Measurements from ENCODE around the gene TLNRD1. TPM values are rescaled to one million over a fixed set of nuclear protein-coding genes. Genes with fewer than 3 reads are reported as not detected.

The TLNRD1 gene
- total RNA-seq, 2 donors from 2014 or later: 9.2 to 19.5 TPM

DNA sequence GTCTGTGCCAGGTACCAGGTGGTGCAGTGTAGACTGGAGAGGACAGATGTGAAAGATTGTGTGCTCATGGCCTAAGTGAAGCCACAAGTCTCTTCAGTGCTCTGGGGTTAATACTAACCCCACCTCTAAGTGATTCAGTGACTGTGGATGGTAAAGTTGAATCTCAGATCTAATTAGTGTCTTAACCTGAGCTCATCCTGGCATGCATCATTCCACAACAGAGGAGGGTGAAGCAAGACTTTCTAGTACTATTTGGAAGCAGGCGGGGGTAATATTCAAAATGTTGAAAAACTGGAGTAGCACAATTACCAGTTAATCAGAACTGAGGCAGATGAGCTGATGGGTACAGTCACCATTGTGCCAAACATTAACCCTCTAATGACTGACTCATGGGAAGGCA is 8.3 kb upstream of the TLNRD1 start:
- ATAC-seq (no peak), DNase-seq (no peak)
- intact Hi-C loops (cut with DNase I): loop anchor here in 1 of 2 donors (10.0 kb wide), 1 partner anchor 112 kb away; no protein-coding TSS in a partner anchor

DNA sequence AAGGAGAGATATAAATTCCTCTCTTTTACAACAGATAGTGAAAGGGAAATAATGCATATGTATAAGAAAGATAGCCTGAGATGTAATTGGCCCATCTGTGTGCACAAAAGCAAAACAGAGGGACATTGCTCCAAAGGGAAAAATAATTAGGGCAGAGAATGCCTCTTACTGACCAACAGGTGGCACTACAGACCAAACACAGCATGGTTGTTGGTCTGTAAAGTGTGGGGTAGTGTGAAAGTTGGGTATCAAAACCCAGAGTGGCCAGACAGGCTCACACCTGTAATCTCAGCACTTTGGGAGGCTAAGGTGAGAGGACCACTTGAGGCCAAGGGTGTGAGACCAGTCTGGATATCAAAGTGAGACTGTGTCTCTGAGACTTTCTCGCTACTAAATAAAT is 4.5 kb upstream of the TLNRD1 start:
- ATAC-seq (no peak), DNase-seq (no peak)
- intact Hi-C loops (cut with DNase I): loop anchor here (5.0 to 10.0 kb wide), 2 partner anchors 109 to 261 kb away; no protein-coding TSS in a partner anchor

DNA sequence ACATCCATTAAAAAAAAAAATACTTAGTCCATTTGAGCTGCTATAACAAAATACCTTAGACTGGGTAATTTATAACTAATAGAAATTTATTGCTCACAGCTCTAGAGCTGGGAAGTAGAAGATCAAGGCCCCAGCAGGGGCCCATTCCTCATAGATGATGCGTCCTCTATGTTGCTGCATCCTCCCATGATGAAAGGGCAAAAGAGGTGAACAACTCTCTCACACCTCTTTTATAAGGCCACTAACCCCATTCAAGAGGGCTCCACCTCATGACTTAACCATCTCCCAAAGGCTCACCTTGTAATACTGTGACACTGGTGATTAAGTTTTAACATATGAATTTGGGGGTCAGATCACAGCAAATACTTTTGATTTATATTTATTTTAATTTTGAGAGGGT is 3.0 kb upstream of the TLNRD1 start:
- no peak for ATAC-seq
- intact Hi-C loops (cut with DNase I): loop anchor here (5.0 to 10.0 kb wide), 2 partner anchors 107 to 260 kb away; no protein-coding TSS in a partner anchor
- no peak for DNase-seq

DNA sequence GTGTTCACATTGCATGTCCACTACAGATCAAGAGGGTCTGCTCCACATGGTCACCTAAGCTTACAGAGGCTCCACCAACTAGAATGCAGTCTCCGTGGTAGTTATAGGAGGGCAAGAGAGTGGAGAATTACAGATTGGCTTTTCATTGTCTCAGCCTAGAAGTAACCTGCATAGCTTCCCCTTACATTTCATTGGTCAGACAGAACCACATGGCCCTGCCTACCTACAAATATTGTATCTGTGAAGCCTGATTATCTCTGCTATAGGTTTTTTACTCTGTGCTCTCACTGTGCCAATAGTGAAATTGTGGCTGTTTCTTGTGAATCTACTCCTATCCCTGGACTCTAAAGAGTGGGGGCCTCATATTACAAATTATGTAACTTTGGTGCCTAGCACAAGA is 2.5 kb upstream of the TLNRD1 start:
- ATAC-seq (no peak), DNase-seq (no peak)
- intact Hi-C loops (cut with DNase I): loop anchor here (5.0 to 10.0 kb wide), 2 partner anchors 107 to 259 kb away; no protein-coding TSS in a partner anchor

DNA sequence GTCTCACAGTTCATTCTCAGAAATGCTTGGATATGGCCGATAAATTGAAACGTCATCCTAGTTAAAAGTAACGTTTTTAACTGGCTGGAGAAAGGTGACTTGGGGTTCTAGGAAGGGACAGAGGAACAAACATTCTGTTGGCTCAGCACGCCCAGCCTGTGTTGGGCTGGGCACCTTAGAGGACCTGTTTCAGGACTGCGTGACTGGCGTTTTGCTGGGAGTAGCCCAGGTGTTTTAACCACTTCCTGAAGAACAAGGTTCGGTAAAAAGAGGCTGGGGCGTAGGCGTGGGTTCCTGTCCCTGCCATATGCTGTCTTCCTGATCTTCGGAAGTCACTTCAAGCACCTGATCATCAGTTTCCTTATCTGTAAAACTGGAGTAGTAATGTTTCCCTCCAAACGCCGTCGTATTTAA is 1.1 kb upstream of the TLNRD1 start:
- ATAC-seq (no peak), DNase-seq (no peak)
- intact Hi-C loops (cut with DNase I): loop anchor here (5.0 to 10.0 kb wide), 2 partner anchors 105 to 258 kb away; no protein-coding TSS in a partner anchor

DNA sequence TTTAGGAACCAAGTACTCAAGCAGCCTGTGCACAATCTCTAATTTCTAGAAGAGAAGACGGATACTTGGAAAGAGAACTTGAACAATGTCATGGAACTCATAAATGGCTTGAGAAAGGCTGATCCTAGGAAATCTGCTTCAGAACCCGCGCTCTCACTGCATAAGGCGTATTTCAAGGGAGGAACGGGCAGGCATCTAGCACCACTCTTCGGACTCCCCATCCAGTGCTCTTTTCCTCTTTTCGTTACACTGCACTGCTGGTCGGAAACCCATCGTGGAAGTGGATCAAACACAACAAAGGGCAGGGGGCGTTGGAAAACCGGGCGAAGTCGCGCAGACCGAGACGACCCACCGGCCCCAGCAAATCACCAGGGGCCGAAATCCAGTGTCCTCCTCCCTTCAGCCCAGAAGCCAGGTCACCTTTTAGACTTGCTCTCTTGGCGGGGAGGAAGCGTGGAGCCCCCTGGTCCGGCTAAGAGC is 539 bp upstream of the TLNRD1 start:
- DNase-seq: no peak
- intact Hi-C loops (cut with DNase I): no loop called here
- ATAC-seq: peak in 1 of 2 donors; percentile 5

DNA sequence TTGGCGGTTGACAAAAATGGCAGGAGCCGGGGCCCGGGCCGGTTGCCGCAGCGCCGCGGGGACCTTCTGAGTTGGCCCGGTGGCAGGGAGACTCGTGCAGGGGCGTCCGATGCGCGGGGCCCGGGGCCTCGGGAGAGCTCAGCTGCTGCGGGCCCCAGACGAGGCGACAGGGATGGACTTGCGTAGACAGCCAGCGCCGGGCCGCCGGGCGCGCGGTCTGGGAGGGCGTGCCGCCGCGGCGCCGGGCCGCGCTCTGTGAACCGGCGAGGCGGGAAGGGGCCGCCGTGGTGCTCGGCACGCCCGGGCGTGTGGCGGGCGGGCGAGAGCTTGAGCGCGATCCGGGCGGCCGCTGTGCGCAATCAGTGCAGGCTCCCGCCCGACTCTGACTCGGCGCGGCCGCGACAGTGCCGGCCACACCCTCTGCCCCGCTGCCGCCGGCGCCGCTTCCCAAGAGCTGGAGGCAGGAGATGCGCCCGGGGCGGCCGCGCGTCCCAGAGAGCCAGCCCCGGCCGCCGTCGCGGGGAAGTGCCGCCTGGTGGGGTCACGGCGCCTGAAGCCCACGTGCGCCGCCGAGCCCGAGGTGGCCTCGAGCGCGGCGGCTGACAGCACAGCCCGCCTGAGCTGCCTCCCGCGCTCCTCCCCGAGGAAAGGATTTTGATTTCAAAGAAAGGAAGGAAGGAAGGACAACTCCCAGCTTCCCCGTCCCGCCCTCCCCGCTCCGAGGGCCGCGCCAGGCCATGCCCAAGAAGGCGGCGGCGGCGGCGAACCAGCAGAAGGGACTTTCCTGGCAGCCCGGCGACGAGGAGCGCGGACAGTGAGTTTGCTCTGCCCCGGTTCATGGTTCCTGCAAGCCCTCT is 657 bp downstream of the TLNRD1 start:
- DNase-seq (peak; percentile 77), ATAC-seq (peak; percentile 59 to 60)
- intact Hi-C loops (cut with DNase I): no loop called here

DNA sequence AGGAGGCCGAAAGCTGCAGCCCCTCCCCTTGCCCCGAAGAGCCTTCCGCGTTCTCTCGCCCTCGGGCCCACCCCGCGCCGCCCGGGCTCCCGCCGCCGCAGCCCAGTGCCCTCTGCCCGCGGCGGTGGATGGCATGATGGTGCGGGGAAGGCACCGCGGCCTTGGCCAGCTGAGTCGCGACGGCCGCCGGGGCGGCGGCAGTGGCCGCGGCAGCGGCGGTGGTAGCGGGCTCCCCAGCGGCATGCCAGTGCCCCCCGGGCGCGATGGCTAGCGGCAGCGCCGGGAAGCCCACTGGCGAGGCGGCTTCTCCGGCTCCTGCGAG is 1.2 kb downstream of the TLNRD1 start:
- peak; percentile 25 to 29 for ATAC-seq
- intact Hi-C loops (cut with DNase I): no loop called here
- no peak for DNase-seq

DNA sequence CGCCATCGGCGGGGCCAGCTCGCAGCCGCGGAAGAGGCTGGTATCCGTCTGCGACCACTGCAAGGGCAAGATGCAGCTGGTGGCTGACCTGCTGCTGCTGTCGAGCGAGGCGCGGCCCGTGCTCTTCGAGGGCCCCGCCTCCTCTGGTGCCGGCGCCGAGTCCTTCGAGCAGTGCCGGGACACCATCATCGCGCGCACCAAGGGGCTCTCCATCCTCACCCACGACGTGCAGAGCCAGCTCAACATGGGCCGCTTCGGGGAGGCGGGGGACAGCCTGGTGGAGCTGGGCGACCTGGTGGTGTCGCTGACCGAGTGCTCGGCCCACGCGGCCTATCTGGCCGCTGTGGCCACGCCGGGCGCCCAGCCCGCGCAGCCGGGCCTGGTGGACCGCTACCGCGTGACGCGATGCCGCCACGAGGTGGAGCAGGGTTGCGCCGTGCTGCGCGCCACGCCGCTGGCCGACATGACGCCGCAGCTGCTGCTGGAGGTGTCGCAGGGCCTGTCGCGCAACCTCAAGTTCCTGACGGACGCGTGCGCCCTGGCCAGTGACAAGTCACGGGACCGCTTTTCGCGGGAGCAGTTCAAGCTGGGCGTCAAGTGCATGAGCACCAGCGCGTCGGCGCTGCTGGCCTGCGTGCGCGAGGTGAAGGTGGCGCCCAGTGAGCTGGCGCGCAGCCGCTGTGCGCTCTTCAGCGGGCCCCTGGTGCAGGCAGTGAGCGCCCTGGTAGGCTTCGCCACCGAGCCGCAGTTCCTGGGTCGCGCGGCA is 1.8 kb downstream of the TLNRD1 start:
- intact Hi-C loops (cut with DNase I): no loop called here
- ATAC-seq (peak in 1 of 2 donors; percentile 4), DNase-seq (peak; percentile 44)

DNA sequence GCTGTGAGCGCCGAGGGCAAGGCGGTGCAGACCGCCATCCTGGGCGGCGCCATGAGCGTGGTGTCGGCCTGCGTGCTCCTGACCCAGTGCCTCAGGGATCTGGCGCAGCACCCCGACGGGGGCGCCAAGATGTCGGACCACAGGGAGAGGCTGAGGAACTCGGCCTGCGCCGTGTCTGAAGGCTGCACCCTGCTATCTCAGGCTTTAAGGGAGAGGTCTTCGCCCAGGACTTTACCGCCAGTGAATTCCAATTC is 2.3 kb downstream of the TLNRD1 start:
- DNase-seq (peak; percentile 33), ATAC-seq (no peak)
- intact Hi-C loops (cut with DNase I): no loop called here

DNA sequence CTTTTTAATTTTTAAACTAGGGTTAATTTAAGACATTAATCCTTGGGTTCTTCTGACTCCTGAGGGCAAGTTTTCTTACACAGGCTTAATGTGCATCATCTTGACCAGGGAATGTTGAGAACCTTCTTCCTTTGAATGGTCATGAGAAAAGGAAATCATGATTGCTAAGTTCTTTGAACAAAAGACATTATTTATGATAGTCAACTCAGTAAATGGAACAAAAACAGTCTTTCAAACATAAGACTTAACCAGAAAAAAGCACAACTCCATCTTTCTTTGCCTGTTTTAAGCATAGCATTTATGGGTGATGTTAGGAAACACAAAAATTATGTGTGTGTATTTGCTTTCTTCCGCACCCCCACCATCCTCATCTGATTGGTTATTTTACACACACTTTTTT is 5.4 kb downstream of the TLNRD1 start:
- ATAC-seq (no peak), DNase-seq (no peak)
- intact Hi-C loops (cut with DNase I): loop anchor here in 1 of 2 donors (5.0 kb wide), 1 partner anchor 96 kb away; no protein-coding TSS in a partner anchor

DNA sequence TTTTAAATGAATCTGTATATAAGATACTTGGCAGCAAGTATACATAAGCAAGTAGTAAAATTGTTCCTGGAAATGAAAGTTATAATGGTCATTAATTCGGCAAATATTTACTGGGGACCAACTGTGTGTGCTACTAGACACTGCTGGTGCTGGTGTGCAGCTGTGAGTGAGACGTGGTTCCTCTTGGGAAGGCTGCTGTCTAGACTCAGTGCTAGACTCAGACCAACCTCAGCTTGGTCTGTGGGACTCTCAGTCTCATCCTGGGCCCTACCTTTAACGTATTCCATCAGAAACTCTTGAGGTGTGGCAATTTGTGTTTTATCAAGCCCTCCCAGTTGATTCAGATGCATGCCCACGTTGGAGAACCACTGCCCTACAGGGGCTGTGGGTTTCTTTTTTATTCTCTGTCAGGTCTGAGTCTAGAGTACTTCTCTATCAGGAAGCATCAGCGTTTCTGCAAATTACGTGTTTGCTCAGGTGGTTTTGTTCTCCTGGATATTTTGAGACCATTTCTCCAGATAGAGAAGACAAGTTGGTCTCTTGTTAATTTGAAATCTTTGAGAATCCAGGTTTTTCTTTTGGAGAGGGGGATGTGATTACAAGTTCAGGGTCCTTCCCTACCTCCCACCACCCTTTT is 6.8 kb downstream of the TLNRD1 start:
- intact Hi-C loops (cut with DNase I): loop anchor here in 1 of 2 donors (5.0 kb wide), 1 partner anchor 95 kb away; no protein-coding TSS in a partner anchor
- DNase-seq (no peak), ATAC-seq (no peak)

DNA sequence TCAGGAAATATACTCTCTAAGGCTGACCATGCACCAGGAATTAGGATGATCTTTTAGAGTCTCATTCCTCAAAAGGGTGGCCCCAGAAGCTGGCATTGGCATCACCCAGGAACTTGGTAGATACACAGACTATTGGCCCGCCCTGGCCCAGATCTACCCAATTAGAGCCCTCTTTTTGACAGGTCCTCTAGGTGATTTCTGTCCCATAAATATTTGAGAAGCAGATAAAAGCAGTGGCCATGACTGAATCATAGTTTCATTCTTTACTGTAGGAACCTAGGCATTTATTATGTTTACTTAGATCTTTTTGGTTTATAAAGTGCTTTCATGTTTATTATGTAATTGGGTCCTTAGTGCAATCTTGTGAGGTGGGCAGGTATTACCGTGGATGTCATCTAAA is 7.6 kb downstream of the TLNRD1 start:
- no peak for ATAC-seq
- intact Hi-C loops (cut with DNase I): loop anchor here in 1 of 2 donors (5.0 kb wide), 1 partner anchor 94 kb away; no protein-coding TSS in a partner anchor
- DNase-seq: no peak

DNA sequence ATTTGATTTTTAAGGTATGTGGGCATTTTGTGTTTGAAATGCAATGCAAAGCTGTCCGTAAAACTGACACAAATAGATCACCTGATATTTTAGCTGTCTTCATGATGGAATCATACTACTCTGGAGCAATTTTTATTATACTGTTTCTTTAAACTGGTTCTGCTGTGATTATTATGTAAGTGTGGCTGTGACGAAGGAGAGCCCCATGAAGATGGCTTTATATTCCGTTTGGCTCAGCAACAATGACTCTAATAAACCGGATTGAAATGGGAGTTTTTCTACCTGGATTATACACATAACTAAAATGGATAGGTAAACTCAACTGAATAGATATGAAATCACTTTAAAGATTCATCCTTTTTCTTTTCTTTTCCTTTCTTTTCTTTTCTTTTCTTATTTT is 9.4 kb downstream of the TLNRD1 start:
- intact Hi-C loops (cut with DNase I): no loop called here
- ATAC-seq: no peak
- no peak for DNase-seq

DNA sequence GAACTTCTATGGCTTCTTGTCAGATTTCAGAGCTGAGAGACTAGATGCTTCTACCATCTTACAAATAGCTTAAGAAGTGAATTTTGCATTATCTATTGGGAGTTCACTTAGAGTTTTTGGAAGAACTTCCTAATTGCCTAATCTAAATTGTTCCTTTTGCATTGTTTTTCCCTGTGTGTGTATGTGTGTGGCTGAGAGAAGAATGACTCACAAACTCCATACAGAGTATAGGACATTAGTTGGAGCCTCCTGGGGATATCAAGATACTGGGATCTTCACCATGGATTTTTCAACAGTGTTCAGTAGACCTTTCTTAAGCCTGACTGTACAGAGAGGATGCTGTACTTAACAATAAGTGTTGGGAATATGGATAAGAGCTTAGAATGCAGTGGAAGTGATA is 10.9 kb downstream of the TLNRD1 start:
- DNase-seq (no peak), ATAC-seq (no peak)
- intact Hi-C loops (cut with DNase I): no loop called here

DNA sequence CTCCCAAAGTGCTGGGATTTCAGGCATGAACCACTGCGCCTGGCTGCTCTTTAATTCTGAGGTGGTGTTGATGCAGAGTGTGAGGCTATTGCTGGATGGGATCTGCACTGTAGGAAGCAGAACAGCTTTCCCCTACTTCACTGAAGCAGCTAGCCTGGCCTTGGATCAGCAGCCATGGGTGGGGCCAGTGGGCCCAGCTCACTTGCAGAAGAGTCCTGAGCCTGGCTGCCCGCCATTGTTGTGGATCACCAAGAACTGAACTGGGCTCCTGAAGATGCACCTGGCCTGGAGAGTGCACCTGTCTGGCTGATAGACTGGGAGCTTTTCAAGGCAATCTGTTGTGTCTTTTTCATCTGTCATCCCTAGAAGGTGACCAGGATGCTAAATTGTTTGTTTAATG is 11.9 kb downstream of the TLNRD1 start:
- intact Hi-C loops (cut with DNase I): no loop called here
- no peak for DNase-seq

DNA sequence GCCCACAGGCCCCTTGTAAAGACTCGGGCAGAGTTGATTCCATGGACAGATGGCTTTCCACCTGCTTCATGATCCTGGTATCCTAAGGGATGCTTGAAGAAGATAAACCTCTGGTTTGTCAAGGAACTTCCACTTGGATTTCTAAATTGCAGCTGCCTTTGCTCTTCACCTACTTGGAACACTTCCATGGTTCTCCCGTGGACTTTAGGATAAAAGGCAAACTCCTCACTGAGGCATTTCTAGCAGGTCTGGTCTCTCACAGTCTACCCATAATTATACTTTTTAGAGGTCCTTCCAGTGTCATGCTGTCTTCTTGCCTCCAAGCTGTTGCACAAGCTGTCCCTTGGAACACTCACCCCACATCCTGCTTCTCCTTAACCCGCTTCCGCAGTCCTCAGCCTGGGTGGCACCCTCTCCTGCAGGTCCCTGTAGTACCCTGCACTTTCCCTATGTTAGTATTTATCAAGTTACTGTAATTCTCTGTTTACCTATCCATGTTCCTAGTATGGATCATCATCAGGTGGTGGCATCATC is 12.7 kb downstream of the TLNRD1 start:
- ATAC-seq (no peak), DNase-seq (no peak)
- intact Hi-C loops (cut with DNase I): no loop called here

More for the DNA sequence above, 11.9 kb downstream of the TLNRD1 start:
- ATAC-seq: no peak

DNA sequence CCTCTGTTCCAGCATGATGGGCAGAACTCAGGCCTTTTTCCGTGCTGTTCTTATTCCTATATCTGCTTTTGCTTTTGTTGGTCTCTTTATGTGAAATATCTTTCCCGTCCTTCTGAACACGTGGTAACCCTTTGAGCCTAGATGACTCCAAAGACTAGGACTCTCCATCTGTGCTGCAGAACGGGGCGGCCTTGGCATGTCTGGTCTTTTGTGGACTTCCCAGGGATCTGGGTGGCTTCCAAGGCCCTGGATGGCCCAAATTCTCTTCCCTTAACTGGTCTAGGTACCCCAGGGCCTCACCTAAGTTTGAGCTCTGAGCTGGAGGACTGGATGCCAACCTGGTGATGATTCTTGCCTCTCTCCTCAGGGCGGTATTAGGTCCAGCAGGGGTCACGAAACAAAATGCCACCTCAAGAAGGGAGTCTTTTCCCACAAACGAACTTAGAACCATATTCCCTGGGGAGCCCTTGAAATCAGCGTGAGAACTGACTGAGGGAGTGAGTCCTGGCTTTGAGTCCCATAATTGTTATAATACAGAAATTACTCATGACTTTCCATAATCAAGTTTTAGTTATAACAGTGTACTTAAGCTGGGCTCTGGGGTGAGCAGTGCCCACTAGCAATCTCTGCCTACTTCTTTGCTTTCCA is 13.8 kb downstream of the TLNRD1 start:
- intact Hi-C loops (cut with DNase I): no loop called here
- DNase-seq (no peak), ATAC-seq (no peak)
